A172 (cell line): ENCODE data around the gene PILRB. TPM values are rescaled to one million over a fixed set of nuclear protein-coding genes. Genes with fewer than 3 reads are reported as not detected.

Source experiments
- DNase-seq: peaks from one replicate; pipeline ENCODE4 v3.0.0-alpha.2; 2015; ENCODE audit warnings: low spot score
- total RNA-seq: library from RNA; depleted of rRNA; stranded (reverse); fragments of >200 nt; shearing (Covaris generic); gene quantifications from 2 replicates; pipeline ENCODE4 v1.2.3, GENCODE V29; 2014; rRNA removed

PILRB gene
- total RNA-seq, 1 experiment from 2014 or later: 14.3 TPM

GRCh38 chr7:100407285-100408180, 49.6 kb downstream of the PILRB start:
- DNase-seq: peak; percentile 82

GRCh38 chr7:100411101-100411500, 53.2 kb downstream of the PILRB start:
- DNase-seq: no peak

GRCh38 chr7:100413346-100413745, 55.4 kb downstream of the PILRB start:
- DNase-seq: no peak

- DNase-seq: no peak
Measured at GRCh38 chr7:100413889-100414288, 56.0 kb downstream of the PILRB start.

GRCh38 chr7:100415448-100415847, 57.5 kb downstream of the PILRB start:
- no peak for DNase-seq

Other genes with a start within 250 kb of the PILRB start
- 56.2 and 57.3 TPM in 2 replicates for gene TAF6, start 238.8 kb upstream of the PILRB start, total RNA-seq
- gene CNPY4, start 238.5 kb upstream of the PILRB start, total RNA-seq: 37.3 and 42.0 TPM in 2 replicates
- gene MBLAC1, start 231.2 kb upstream of the PILRB start, total RNA-seq: 1.4 and 2.9 TPM in 2 replicates
- gene LAMTOR4, start 209.2 kb upstream of the PILRB start, total RNA-seq: 154 and 178 TPM in 2 replicates
- 9.0 and 11.2 TPM in 2 replicates for gene TRAPPC14, start 199.4 kb upstream of the PILRB start, total RNA-seq
- 0.07 and 0.46 TPM in 2 replicates for gene GAL3ST4, start 189.5 kb upstream of the PILRB start, total RNA-seq
- 4.6 and 7.4 TPM in 2 replicates for gene GPC2, start 180.7 kb upstream of the PILRB start, total RNA-seq
- gene STAG3, start 180.2 kb upstream of the PILRB start, total RNA-seq: 2.9 and 9.0 TPM in 2 replicates
- not detected in 2 replicates for gene PVRIG, start 138.2 kb upstream of the PILRB start, total RNA-seq
- gene SPDYE3, start 50.4 kb upstream of the PILRB start, total RNA-seq: not detected in 2 replicates
- not detected in 2 replicates for gene PILRA, start 15.4 kb downstream of the PILRB start, total RNA-seq
- gene ZCWPW1, start 70.6 kb downstream of the PILRB start, total RNA-seq: 2.9 and 3.7 TPM in 2 replicates
- gene MEPCE, start 71.7 kb downstream of the PILRB start, total RNA-seq: 33.4 and 34.8 TPM in 2 replicates
- gene PPP1R35, start 78.4 kb downstream of the PILRB start, total RNA-seq: 55.0 and 67.7 TPM in 2 replicates
- 0.60 and 8.3 TPM in 2 replicates for gene SPACDR, start 106.1 kb downstream of the PILRB start, total RNA-seq
- gene TSC22D4, start 121.1 kb downstream of the PILRB start, total RNA-seq: 26.6 and 32.6 TPM in 2 replicates
- gene NYAP1, start 125.8 kb downstream of the PILRB start, total RNA-seq: 0.07 TPM in 1 of 2 replicates, not detected in the other
- gene AGFG2, start 181.1 kb downstream of the PILRB start, total RNA-seq: 6.8 and 8.8 TPM in 2 replicates
- gene SAP25, start 215.8 kb downstream of the PILRB start, total RNA-seq: 0.19 and 0.55 TPM in 2 replicates
- 10.7 and 11.4 TPM in 2 replicates for gene LRCH4, start 228.0 kb downstream of the PILRB start, total RNA-seq
- 0.48 TPM in 1 of 2 replicates, not detected in the other for gene FBXO24, start 228.2 kb downstream of the PILRB start, total RNA-seq
- 18.0 and 38.9 TPM in 2 replicates for gene PCOLCE, start 244.2 kb downstream of the PILRB start, total RNA-seq